Measurements from ENCODE around the gene TMED4.
A peak's percentile ranks its signal among the peaks of the same experiment; 100 is the strongest.
"Not testable (repeated sequence)": the region's sequence is repeated elsewhere in the genome, so short reads cannot be mapped to it uniquely, and the experiment has no call there.

Gene TMED4

GRCh38 chr7:44568771-44569560, 13.1 kb downstream of the TMED4 start:
- no peak for DNase-seq

GRCh38 chr7:44567884-44568283, 14.1 kb downstream of the TMED4 start:
- DNase-seq: no peak

- DNase-seq: no peak
Measured at GRCh38 chr7:44566680-44567079, 15.4 kb downstream of the TMED4 start.

GRCh38 chr7:44565795-44566559, 16.1 kb downstream of the TMED4 start:
- DNase-seq: no peak

GRCh38 chr7:44565097-44565794, 16.8 kb downstream of the TMED4 start:
- DNase-seq: peak; percentile 31

- no peak for DNase-seq
Measured at GRCh38 chr7:44564606-44565005, 17.4 kb downstream of the TMED4 start.

GRCh38 chr7:44563171-44563679, 18.8 kb downstream of the TMED4 start:
- no peak for DNase-seq

GRCh38 chr7:44562622-44562962, 19.4 kb downstream of the TMED4 start:
- DNase-seq: not testable (repeated sequence)

- DNase-seq: no peak
Measured at GRCh38 chr7:44561962-44562621, 19.9 kb downstream of the TMED4 start.

GRCh38 chr7:44561481-44561880, 20.6 kb downstream of the TMED4 start:
- no peak for DNase-seq

GRCh38 chr7:44559485-44559884, 22.5 kb downstream of the TMED4 start:
- DNase-seq: no peak

GRCh38 chr7:44557485-44557884, 24.5 kb downstream of the TMED4 start:
- no peak for DNase-seq

- no peak for DNase-seq
Measured at GRCh38 chr7:44555350-44555749, 26.7 kb downstream of the TMED4 start.

GRCh38 chr7:44552473-44553005, 29.5 kb downstream of the TMED4 start:
- DNase-seq: not testable (repeated sequence)

- no peak for DNase-seq
Measured at GRCh38 chr7:44549457-44549856, 32.6 kb downstream of the TMED4 start.

GRCh38 chr7:44548893-44549292, 33.1 kb downstream of the TMED4 start:
- DNase-seq: no peak

- no peak for DNase-seq
Measured at GRCh38 chr7:44547536-44548231, 34.3 kb downstream of the TMED4 start.

- DNase-seq: no peak
Measured at GRCh38 chr7:44541876-44542610, 40.0 kb downstream of the TMED4 start.

- DNase-seq: no peak
Measured at GRCh38 chr7:44541028-44541869, 40.8 kb downstream of the TMED4 start, which contains the start of gene NPC1L1. Gene NPC1L1, minus strand, starts transcription at chr7:44541330. Its CDS starts 71 bp downstream, at chr7:44541259.

- no peak for DNase-seq
Measured at GRCh38 chr7:44540592-44541027, 41.4 kb downstream of the TMED4 start.

Measured in NCI-H1092 (cell line).